BE2C (cell line): Measurements from ENCODE around the gene GALNT17.

Experiments
- DNase-seq: peaks from one replicate; pipeline ENCODE4 v3.0.0-alpha.2; 2020
- H3K27me3 ChIP-seq: fragments of 250-450 bp; sonication (Bioruptor Pico); 2 replicates; pipeline ENCODE4 v1.5.1; 2020; ENCODE audit warnings: mild to moderate bottlenecking
- H3K36me3 ChIP-seq: fragments of 250-450 bp; sonication (Bioruptor Pico); 2 replicates; pipeline ENCODE4 v1.5.1; 2020; ENCODE audit warnings: mild to moderate bottlenecking
- H3K4me1 ChIP-seq: fragments of 250-450 bp; sonication (Bioruptor Pico); 2 replicates; pipeline ENCODE4 v1.5.1; 2020
- H3K4me3 ChIP-seq: 2 replicates; pipeline ENCODE4 v1.5.1; 2011; ENCODE audit warnings: low read depth, low read length
- H3K9me3 ChIP-seq: fragments of 250-450 bp; sonication (Bioruptor Pico); 2 replicates; pipeline ENCODE4 v1.5.1; 2020
- CTCF ChIP-seq: IDR thresholded peaks from 2 replicates; pipeline ENCODE4 v1.5.1; 2012; ENCODE audit warnings: mild to moderate bottlenecking, low read depth, low read length

The GALNT17 gene

GRCh38 chr7:71594736-71595135 lies 462.8 kb downstream of the GALNT17 start:
- no peak for DNase-seq
- H3K4me1 ChIP-seq = no peaks in the 10 kb centered on the region
- no peaks in the 10 kb centered on the region for H3K27me3 ChIP-seq
- H3K4me3 ChIP-seq = no peak overlapping the region
- H3K9me3 ChIP-seq = no peaks in the 10 kb centered on the region
- TF ChIP-seq CTCF = no peak
- no peaks in the 10 kb centered on the region for H3K36me3 ChIP-seq

DNA sequence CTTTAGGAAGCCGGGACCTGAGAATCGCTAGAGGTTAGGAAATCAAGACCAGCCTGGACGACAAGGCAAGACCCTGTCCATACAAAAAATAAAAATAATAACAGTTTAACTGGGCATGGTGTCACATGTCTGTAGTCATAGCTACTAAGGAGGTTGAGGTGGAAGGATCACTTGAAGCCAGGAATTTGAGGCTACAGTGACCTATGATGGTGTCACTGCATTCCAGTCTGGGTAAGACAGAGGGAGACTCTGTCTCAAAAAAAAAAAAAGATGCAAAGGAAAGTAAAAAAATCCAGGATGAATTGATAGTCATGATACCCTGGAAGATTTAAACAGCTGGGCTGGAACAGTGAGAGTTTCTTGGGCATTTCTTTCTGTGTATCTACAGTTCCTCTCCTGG lies 463.2 kb downstream of the GALNT17 start:
- DNase-seq = no peak
- H3K4me1 ChIP-seq = no peaks in the 10 kb centered on the region
- H3K36me3 ChIP-seq = no peaks in the 10 kb centered on the region
- H3K27me3 ChIP-seq = no peaks in the 10 kb centered on the region
- H3K4me3 ChIP-seq = no peak overlapping the region
- no peak for TF ChIP-seq CTCF
- H3K9me3 ChIP-seq = no peaks in the 10 kb centered on the region

GRCh38 chr7:71598553-71598952 lies 466.6 kb downstream of the GALNT17 start:
- Histone ChIP-seq H3K27me3 (no peaks in the 10 kb centered on the region), H3K4me1 (no peaks in the 10 kb centered on the region), H3K9me3 (no peaks in the 10 kb centered on the region), H3K4me3 (no peak overlapping the region), H3K36me3 (no peaks in the 10 kb centered on the region)
- DNase-seq = no peak
- no peak for TF ChIP-seq CTCF

- Histone ChIP-seq H3K27me3 (no peaks in the 10 kb centered on the region), H3K4me1 (no peaks in the 10 kb centered on the region), H3K36me3 (no peaks in the 10 kb centered on the region), H3K9me3 (no peaks in the 10 kb centered on the region), H3K4me3 (no peak overlapping the region)
- no peak for DNase-seq
- no peak for TF ChIP-seq CTCF
Observed at GRCh38 chr7:71601851-71602250, 469.9 kb downstream of the GALNT17 start.

DNA sequence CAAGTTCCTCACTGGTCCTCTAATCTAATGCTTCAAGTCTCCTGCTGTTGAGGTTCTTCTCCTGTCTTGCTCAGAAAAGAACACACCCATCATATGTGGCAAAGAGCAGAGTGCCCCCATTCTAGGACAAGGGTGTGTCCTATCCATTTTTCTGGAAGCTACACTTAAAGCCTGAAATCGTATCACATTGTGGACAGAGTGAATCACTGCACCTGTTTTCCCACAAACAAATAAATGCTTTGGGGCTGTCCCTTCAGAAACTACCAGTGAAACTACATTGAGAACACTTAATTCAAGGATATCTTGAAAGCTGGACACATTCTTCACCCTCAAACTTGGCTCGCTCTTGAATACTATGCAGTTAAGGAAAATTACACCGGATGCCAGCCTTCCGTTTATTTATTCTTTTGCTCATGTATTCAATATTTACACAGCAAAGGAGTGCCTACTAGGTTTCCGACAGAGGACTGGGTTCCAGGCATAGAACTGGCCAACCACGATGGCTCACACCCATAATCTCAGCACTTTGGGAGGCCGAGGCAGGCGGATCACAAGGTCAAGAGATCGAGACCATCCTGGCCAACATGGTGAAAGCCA lies 473.0 kb downstream of the GALNT17 start:
- Histone ChIP-seq H3K36me3 (no peaks in the 10 kb centered on the region), H3K4me1 (no peaks in the 10 kb centered on the region), H3K9me3 (no peaks in the 10 kb centered on the region), H3K4me3 (no peak overlapping the region), H3K27me3 (no peaks in the 10 kb centered on the region)
- no peak for DNase-seq
- TF ChIP-seq CTCF = no peak

DNA sequence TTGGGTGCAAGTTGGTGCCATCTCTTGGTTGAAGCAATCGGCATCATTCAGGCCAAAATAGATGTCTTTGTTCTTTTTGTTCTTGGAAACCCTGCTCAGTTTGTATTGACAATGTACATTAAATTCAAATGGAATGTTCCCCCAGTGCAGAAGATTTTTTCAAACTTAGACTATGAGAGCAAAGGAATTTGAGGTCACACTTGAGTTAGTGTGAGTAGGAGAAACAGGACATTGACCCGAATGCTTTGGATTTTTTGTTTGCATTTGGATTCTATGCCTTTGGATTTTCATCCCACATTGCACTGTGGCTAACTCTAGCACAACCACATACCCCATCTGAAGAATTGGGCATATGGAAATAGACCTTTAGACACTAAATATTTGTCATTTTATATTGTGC lies 480.0 kb downstream of the GALNT17 start:
- no peak for DNase-seq
- TF ChIP-seq CTCF = no peak
- Histone ChIP-seq H3K4me1 (no peaks in the 10 kb centered on the region), H3K9me3 (no peaks in the 10 kb centered on the region), H3K4me3 (no peak overlapping the region), H3K27me3 (no peaks in the 10 kb centered on the region), H3K36me3 (no peaks in the 10 kb centered on the region)
